A549 treated with CORT108297 at 1 μM for 4 hours (cell line): ENCODE results near the gene OR56A4. TPM values are rescaled to one million over a fixed set of nuclear protein-coding genes. Genes with fewer than 3 reads are reported as not detected.

Experiments
- total RNA-seq: library from RNA; stranded (reverse); fragments of 200-300 nt; extraction: Qiagen RNA extraction; gene quantifications from 5 replicates; pipeline ENCODE4 v1.2.3, GENCODE V29; 2022

Gene OR56A4, protein sequence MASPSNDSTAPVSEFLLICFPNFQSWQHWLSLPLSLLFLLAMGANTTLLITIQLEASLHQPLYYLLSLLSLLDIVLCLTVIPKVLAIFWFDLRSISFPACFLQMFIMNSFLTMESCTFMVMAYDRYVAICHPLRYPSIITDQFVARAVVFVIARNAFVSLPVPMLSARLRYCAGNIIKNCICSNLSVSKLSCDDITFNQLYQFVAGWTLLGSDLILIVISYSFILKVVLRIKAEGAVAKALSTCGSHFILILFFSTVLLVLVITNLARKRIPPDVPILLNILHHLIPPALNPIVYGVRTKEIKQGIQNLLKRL
- total RNA-seq: not detected in 5 replicates

DNA sequence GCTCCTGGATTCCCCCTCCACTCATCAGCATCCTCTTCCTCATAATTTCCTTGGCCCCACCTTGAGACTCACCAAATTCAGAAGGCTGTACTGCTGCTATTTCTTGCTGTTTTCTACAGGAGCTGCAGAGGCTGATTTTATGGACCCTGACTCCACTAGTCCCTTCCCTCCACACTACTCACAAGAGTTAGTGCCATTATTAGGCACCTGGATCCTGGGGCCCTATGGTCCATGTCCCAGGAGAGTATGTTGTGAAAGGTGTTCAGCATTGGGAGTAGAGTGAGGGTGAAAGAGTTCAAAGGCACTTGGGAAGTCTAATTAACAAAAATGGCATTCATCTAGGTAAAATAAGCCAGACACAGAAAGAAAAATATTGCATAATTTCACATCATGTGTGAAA is at the start of gene OR56A4:
OR56A4 (minus strand) TSS at position 101 of the 400 bp plus-strand sequence. CDS start 3,954 bp downstream, outside the sequence.

DNA sequence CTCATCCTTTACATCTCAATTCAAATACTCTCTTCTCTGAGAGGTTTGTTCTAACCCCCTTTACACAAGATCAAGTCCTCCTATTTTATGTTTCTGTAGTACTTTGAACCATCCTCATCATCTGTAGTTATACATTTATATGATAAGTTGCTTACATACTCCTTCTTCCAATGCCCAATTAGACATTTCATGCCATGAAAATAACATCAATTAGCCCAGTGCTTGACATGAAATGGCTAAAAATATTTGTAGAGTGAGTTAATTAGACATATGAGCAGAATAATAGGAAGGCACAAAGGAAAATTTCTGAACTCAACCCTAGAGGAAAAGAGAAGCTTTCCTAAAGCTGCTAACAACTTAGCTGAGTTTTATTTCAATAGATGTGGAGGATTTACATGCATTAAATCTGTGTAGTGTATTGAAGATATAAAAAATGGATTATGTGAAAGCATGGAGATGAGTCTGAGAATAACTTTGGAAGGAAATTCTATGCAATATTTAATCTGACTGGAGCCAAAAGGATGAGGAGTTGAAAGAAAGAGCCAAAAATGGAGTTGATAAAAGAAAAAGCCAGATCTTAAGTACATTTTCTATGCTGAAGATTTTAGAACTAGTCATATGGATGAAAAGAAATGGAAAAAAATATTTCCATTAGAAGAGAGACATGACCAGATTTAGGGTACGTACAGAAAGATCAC is 24.1 kb upstream of the OR56A4 start, which contains the start of gene OR56A1:
OR56A1 (minus strand) TSS at position 51 of the 698 bp plus-strand sequence. CDS start 3,066 bp downstream, outside the sequence.

DNA sequence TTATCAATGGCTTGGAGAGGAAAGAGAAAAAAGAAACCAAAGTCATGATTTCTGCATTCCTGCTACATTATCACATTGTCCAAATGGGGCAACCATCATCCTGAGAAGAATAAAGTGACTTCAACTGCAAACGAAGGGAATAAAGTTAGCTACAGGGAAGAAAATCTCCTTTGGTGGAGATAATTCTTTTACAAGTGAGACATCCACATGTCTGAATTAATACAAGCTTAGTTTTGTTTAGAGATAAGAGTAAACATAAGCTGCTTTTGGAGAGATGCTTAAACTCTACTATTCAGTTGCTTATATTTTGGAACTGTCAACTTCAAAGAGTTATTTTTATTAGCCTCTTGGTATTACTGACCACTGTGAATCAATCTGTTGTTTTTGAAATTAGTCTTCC is 19.9 kb downstream of the OR56A4 start, which contains the start of gene OR52L1:
OR52L1 (minus strand) TSS at position 101 of the 400 bp plus-strand sequence; CDS start at position 46, 55 bp downstream.

DNA sequence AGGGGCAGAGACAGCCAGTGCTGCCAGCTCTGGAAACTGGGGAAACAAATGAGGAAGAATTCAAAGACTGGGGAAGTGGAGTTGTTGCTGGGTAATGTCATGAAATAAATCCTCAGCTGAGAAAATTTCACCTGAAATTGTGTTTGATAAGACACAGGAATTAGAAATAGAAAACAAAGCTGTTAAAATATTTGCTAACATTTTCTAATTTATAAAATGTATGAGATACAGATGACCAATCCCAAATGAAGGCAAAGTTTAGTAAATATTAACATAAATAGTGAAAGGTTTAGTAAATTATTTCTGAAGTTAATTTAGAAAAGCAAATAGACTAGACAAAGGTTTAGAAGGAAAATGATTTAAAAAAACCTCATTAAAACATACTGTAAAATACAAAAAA is 38.4 kb downstream of the OR56A4 start, which contains the start of gene OR56A5:
OR56A5 (minus strand) TSS at position 101 of the 400 bp plus-strand sequence; CDS start at position 101, 0 bp downstream.

Other genes with a start within 250 kb of the OR56A4 start
- gene OR52N5, start 223.6 kb downstream of the OR56A4 start, total RNA-seq: not detected in 5 replicates
- not detected in 5 replicates for gene OR52N1, start 215.7 kb downstream of the OR56A4 start, total RNA-seq
- not detected in 5 replicates for gene OR52N2, start 198.0 kb downstream of the OR56A4 start, total RNA-seq
- not detected in 5 replicates for gene OR52E6, start 165.0 kb downstream of the OR56A4 start, total RNA-seq
- not detected in 5 replicates for gene OR52E8, start 149.3 kb downstream of the OR56A4 start, total RNA-seq
- gene OR52E4, start 126.3 kb downstream of the OR56A4 start, total RNA-seq: not detected in 5 replicates
- gene OR52E5, start 113.7 kb downstream of the OR56A4 start, total RNA-seq: not detected in 5 replicates
- gene OR56A3, start 64.7 kb downstream of the OR56A4 start, total RNA-seq: not detected in 5 replicates
- not detected in 5 replicates for gene OR56A5, start 38.5 kb downstream of the OR56A4 start, total RNA-seq
- not detected in 5 replicates for gene OR52L1, start 20.0 kb downstream of the OR56A4 start, total RNA-seq
- not detected in 5 replicates for gene OR56A1, start 23.8 kb upstream of the OR56A4 start, total RNA-seq
- not detected in 5 replicates for gene OR56B4, start 100.7 kb upstream of the OR56A4 start, total RNA-seq
- gene OR52B2, start 163.4 kb upstream of the OR56A4 start, total RNA-seq: not detected in 5 replicates
- gene OR52W1, start 192.3 kb upstream of the OR56A4 start, total RNA-seq: not detected in 5 replicates
- not detected in 5 replicates for gene C11orf42, start 198.6 kb upstream of the OR56A4 start, total RNA-seq
- 13.3 to 20.2 TPM (median 17.9 TPM) in 5 replicates for gene FHIP1B, start 227.7 kb upstream of the OR56A4 start, total RNA-seq
- 0.03 to 0.09 TPM (median 0.06 TPM) in 4 of 5 replicates, not detected in the other for gene CNGA4, start 232.1 kb upstream of the OR56A4 start, total RNA-seq